ENCODE data around the gene STRADB.
"Not testable (repeated sequence)": the region's sequence is repeated elsewhere in the genome, so short reads cannot be mapped to it uniquely, and the experiment has no call there.

Gene STRADB

GRCh38 chr2:201466050-201466675, 14.6 kb downstream of the STRADB start:
- Histone ChIP-seq H3K27me3 (ENCODE audit: control insufficient read depth, insufficient read depth, low read length) (no peaks in the 10 kb centered on the region), H3K27ac (ENCODE audit: low read length) (no peak overlapping the region), H3K4me1 (ENCODE audit: control insufficient read depth, insufficient read depth, low read length) (no peaks in the 10 kb centered on the region), H3K9me3 (ENCODE audit: control insufficient read depth, insufficient read depth, low read length) (no peaks in the 10 kb centered on the region), H3K36me3 (ENCODE audit: control insufficient read depth, insufficient read depth, low read length) (peaks cover 5% of the 10 kb centered on the region; the same call in 1 of the 2 replicates), H3K4me3 (ENCODE audit: low read length) (no peak overlapping the region)
- WGBS (ENCODE audit: insufficient coverage, insufficient read length) = no CpG with 5 or more reads among the region's 3 CpGs
- no peak for DNase-seq (ENCODE audit: low read depth, low spot score)

- no peak overlapping the region for H3K4me3 ChIP-seq (ENCODE audit: low read length)
- no peak overlapping the region for H3K27ac ChIP-seq (ENCODE audit: low read length)
- H3K9me3 ChIP-seq (ENCODE audit: control insufficient read depth, insufficient read depth, low read length) = no peaks in the 10 kb centered on the region
- no peaks in the 10 kb centered on the region for H3K4me1 ChIP-seq (ENCODE audit: control insufficient read depth, insufficient read depth, low read length)
- no peaks in the 10 kb centered on the region for H3K27me3 ChIP-seq (ENCODE audit: control insufficient read depth, insufficient read depth, low read length)
- DNase-seq (ENCODE audit: low read depth, low spot score) = no peak
- H3K36me3 ChIP-seq (ENCODE audit: control insufficient read depth, insufficient read depth, low read length) = peaks cover 5% of the 10 kb centered on the region; the same call in 1 of the 2 replicates
Measured at GRCh38 chr2:201467666-201468065, 16.1 kb downstream of the STRADB start.

- Histone ChIP-seq H3K27ac (ENCODE audit: low read length) (no peak overlapping the region), H3K4me3 (ENCODE audit: low read length) (no peak overlapping the region), H3K36me3 (ENCODE audit: control insufficient read depth, insufficient read depth, low read length) (no peaks in the 10 kb centered on the region), H3K27me3 (ENCODE audit: control insufficient read depth, insufficient read depth, low read length) (no peaks in the 10 kb centered on the region), H3K4me1 (ENCODE audit: control insufficient read depth, insufficient read depth, low read length) (no peaks in the 10 kb centered on the region), H3K9me3 (ENCODE audit: control insufficient read depth, insufficient read depth, low read length) (no peaks in the 10 kb centered on the region)
- DNase-seq (ENCODE audit: low read depth, low spot score) = no peak
- no CpG with 5 or more reads among the region's 9 CpGs for WGBS (ENCODE audit: insufficient coverage, insufficient read length)
Measured at GRCh38 chr2:201470821-201471731, 19.5 kb downstream of the STRADB start.

GRCh38 chr2:201471732-201472393, 20.3 kb downstream of the STRADB start:
- Histone ChIP-seq H3K36me3 (ENCODE audit: control insufficient read depth, insufficient read depth, low read length) (no peaks in the 10 kb centered on the region), H3K4me3 (ENCODE audit: low read length) (no peak overlapping the region), H3K4me1 (ENCODE audit: control insufficient read depth, insufficient read depth, low read length) (no peaks in the 10 kb centered on the region), H3K27ac (ENCODE audit: low read length) (no peak overlapping the region), H3K27me3 (ENCODE audit: control insufficient read depth, insufficient read depth, low read length) (no peaks in the 10 kb centered on the region), H3K9me3 (ENCODE audit: control insufficient read depth, insufficient read depth, low read length) (no peaks in the 10 kb centered on the region)
- DNase-seq (ENCODE audit: low read depth, low spot score) = no peak
- WGBS (ENCODE audit: insufficient coverage, insufficient read length) = no CpG with 5 or more reads among the region's 3 CpGs

- Histone ChIP-seq H3K4me3 (ENCODE audit: low read length) (no peak overlapping the region), H3K27ac (ENCODE audit: low read length) (no peak overlapping the region), H3K36me3 (ENCODE audit: control insufficient read depth, insufficient read depth, low read length) (no peaks in the 10 kb centered on the region), H3K27me3 (ENCODE audit: control insufficient read depth, insufficient read depth, low read length) (no peaks in the 10 kb centered on the region), H3K9me3 (ENCODE audit: control insufficient read depth, insufficient read depth, low read length) (no peaks in the 10 kb centered on the region), H3K4me1 (ENCODE audit: control insufficient read depth, insufficient read depth, low read length) (no peaks in the 10 kb centered on the region)
- DNase-seq (ENCODE audit: low read depth, low spot score) = no peak
- WGBS (ENCODE audit: insufficient coverage, insufficient read length) = no CpG with 5 or more reads among the region's 3 CpGs
Measured at GRCh38 chr2:201472411-201472810, 20.9 kb downstream of the STRADB start.

GRCh38 chr2:201482543-201482942, 31.0 kb downstream of the STRADB start:
- no CpG with 5 or more reads among the region's 4 CpGs for WGBS (ENCODE audit: insufficient coverage, insufficient read length)
- Histone ChIP-seq H3K27me3 (ENCODE audit: control insufficient read depth, insufficient read depth, low read length) (no peaks in the 10 kb centered on the region), H3K4me1 (ENCODE audit: control insufficient read depth, insufficient read depth, low read length) (no peaks in the 10 kb centered on the region; the same call in 1 of the 2 replicates), H3K27ac (ENCODE audit: low read length) (no peak overlapping the region), H3K4me3 (ENCODE audit: low read length) (no peak overlapping the region), H3K9me3 (ENCODE audit: control insufficient read depth, insufficient read depth, low read length) (no peaks in the 10 kb centered on the region), H3K36me3 (ENCODE audit: control insufficient read depth, insufficient read depth, low read length) (no peaks in the 10 kb centered on the region)
- no peak for DNase-seq (ENCODE audit: low read depth, low spot score)

- Histone ChIP-seq H3K27me3 (ENCODE audit: control insufficient read depth, insufficient read depth, low read length) (no peaks in the 10 kb centered on the region), H3K9me3 (ENCODE audit: control insufficient read depth, insufficient read depth, low read length) (no peaks in the 10 kb centered on the region), H3K36me3 (ENCODE audit: control insufficient read depth, insufficient read depth, low read length) (no peaks in the 10 kb centered on the region), H3K27ac (ENCODE audit: low read length) (no peak overlapping the region), H3K4me3 (ENCODE audit: low read length) (no peak overlapping the region), H3K4me1 (ENCODE audit: control insufficient read depth, insufficient read depth, low read length) (no peaks in the 10 kb centered on the region; the same call in 1 of the 2 replicates)
- no peak for DNase-seq (ENCODE audit: low read depth, low spot score)
- WGBS (ENCODE audit: insufficient coverage, insufficient read length) = no CpG with 5 or more reads among the region's 1 CpG
Measured at GRCh38 chr2:201483342-201483741, 31.8 kb downstream of the STRADB start.

- WGBS (ENCODE audit: insufficient coverage, insufficient read length) = no CpG with 5 or more reads among the region's 4 CpGs
- not testable (repeated sequence) for H3K27me3 ChIP-seq (ENCODE audit: control insufficient read depth, insufficient read depth, low read length); DNase-seq (ENCODE audit: low read depth, low spot score); H3K4me1 ChIP-seq (ENCODE audit: control insufficient read depth, insufficient read depth, low read length); H3K36me3 ChIP-seq (ENCODE audit: control insufficient read depth, insufficient read depth, low read length); H3K27ac ChIP-seq (ENCODE audit: low read length); H3K4me3 ChIP-seq (ENCODE audit: low read length); H3K9me3 ChIP-seq (ENCODE audit: control insufficient read depth, insufficient read depth, low read length)
Measured at GRCh38 chr2:201483758-201484157, 32.2 kb downstream of the STRADB start.

GRCh38 chr2:201484805-201485204, 33.3 kb downstream of the STRADB start:
- Histone ChIP-seq H3K36me3 (ENCODE audit: control insufficient read depth, insufficient read depth, low read length) (no peaks in the 10 kb centered on the region), H3K9me3 (ENCODE audit: control insufficient read depth, insufficient read depth, low read length) (no peaks in the 10 kb centered on the region), H3K27me3 (ENCODE audit: control insufficient read depth, insufficient read depth, low read length) (no peaks in the 10 kb centered on the region), H3K4me3 (ENCODE audit: low read length) (no peak overlapping the region), H3K27ac (ENCODE audit: low read length) (no peak overlapping the region), H3K4me1 (ENCODE audit: control insufficient read depth, insufficient read depth, low read length) (no peaks in the 10 kb centered on the region; the same call in 1 of the 2 replicates)
- no CpG with 5 or more reads among the region's 4 CpGs for WGBS (ENCODE audit: insufficient coverage, insufficient read length)
- no peak for DNase-seq (ENCODE audit: low read depth, low spot score)

GRCh38 chr2:201490291-201490690, 38.8 kb downstream of the STRADB start:
- WGBS (ENCODE audit: insufficient coverage, insufficient read length) = no CpG with 5 or more reads among the region's 4 CpGs
- H3K4me1 ChIP-seq (ENCODE audit: control insufficient read depth, insufficient read depth, low read length) = no peaks in the 10 kb centered on the region

More at GRCh38 chr2:201490291-201490690, 38.8 kb downstream of the STRADB start:
- Histone ChIP-seq H3K36me3 (ENCODE audit: control insufficient read depth, insufficient read depth, low read length) (no peaks in the 10 kb centered on the region), H3K4me3 (ENCODE audit: low read length) (no peak overlapping the region), H3K27ac (ENCODE audit: low read length) (no peak overlapping the region), H3K9me3 (ENCODE audit: control insufficient read depth, insufficient read depth, low read length) (no peaks in the 10 kb centered on the region), H3K27me3 (ENCODE audit: control insufficient read depth, insufficient read depth, low read length) (no peaks in the 10 kb centered on the region)
- DNase-seq (ENCODE audit: low read depth, low spot score) = no peak

All from iPS DF 6.9 (cell line).